Heart right ventricle (tissue), 16 donors: ENCODE data around the gene ATN1. TPM values are rescaled to one million over a fixed set of nuclear protein-coding genes. Genes with fewer than 3 reads are reported as not detected.

Experiments used
- ATAC-seq, 8 donors: fragments of 200-7000 bp; cut with Tn5 transposase; one replicate each; pipeline ENCODE4 v1.9.1; 2020; ENCODE audit warnings: mild to moderate bottlenecking in 8 of 8, moderate library complexity in 8 of 8, moderate number of reproducible peaks in 1 of 8
- DNase-seq, 2 donors: peaks; one replicate each; pipeline ENCODE4 v3.0.0-alpha.2; 2020
- H3K27ac ChIP-seq, 10 donors: fragments of 200-600 bp; sonication (generic) in 2 of 10; one replicate each; pipeline versions ENCODE4 v1.5.0 to v1.8.0; 2020 to 2022; ENCODE audit warnings: mild to moderate bottlenecking in 3 of 10
- H3K27me3 ChIP-seq, 7 donors: fragments of 200-600 bp; one replicate each; pipeline ENCODE4 v1.8.0; 2021 to 2022; ENCODE audit warnings: mild to moderate bottlenecking in 2 of 7
- H3K36me3 ChIP-seq, 9 donors: fragments of 200-600 bp; sonication (generic) in 1 of 9; one replicate each; pipeline versions ENCODE4 v1.5.0 to v1.8.0; 2020 to 2022; ENCODE audit warnings: mild to moderate bottlenecking in 2 of 9
- H3K4me1 ChIP-seq, 9 donors: fragments of 200-600 bp; sonication (generic) in 1 of 9; one replicate each; pipeline versions ENCODE4 v1.5.0 to v1.8.0; 2020 to 2022; ENCODE audit warnings: mild to moderate bottlenecking in 4 of 9
- H3K4me3 ChIP-seq, 10 donors: fragments of 200-600 bp; sonication (generic) in 2 of 10; one replicate each; pipeline versions ENCODE4 v1.5.0 to v1.8.0; 2020 to 2022; ENCODE audit warnings: mild to moderate bottlenecking in 7 of 10, moderate library complexity in 2 of 10
- H3K9me3 ChIP-seq, 11 donors: fragments of 200-600 bp in 10 of 11; sonication (generic) in 2 of 11; one replicate each; pipeline versions ENCODE4 v1.5.0 to v1.8.0; 2013 to 2022; ENCODE audit warnings: mild to moderate bottlenecking in 2 of 11, control low read depth in 1 of 11, moderate library complexity in 1 of 11
- CTCF ChIP-seq, 9 donors: fragments of 200-600 bp; sonication (generic) in 2 of 9; IDR thresholded peaks; one replicate each; pipeline versions ENCODE4 v1.5.0 to v1.8.0; 2021 to 2022; ENCODE audit warnings: antibody characterized with exemption in 9 of 9, mild to moderate bottlenecking in 5 of 9, moderate library complexity in 1 of 9
- WGBS, 2 donors: extraction: QIAGEN DNeasy Blood & Tissue Kit; methylation state at CpG; one replicate each; pipeline ENCODE4 v1.1.7; 2013; ENCODE audit warnings: inconsistent platforms in 1 of 2; 5-methylcytosine and 5-hydroxymethylcytosine counted together
- intact Hi-C, 10 donors: fragments of 100-400 bp; cut with DNase I; formaldehyde crosslinking; loops; one replicate each; pipeline versions ENCODE4 v1.11.1 to v1.14.2; 2022
- polyA plus RNA-seq, 2 donors: library from polyadenylated mRNA; stranded (reverse); fragments of 200-250 nt; gene quantifications; one replicate each; pipeline ENCODE4 v1.2.3, GENCODE V29; 2013
- total RNA-seq, 10 donors: library from RNA; stranded (reverse); fragmentation: NEBNext Ultra II Directional in 3 of 10; extraction: Animal tissue kit (Norgen Biotek cat#: 25700) in 3 of 10; gene quantifications; one replicate each; pipeline versions ENCODE4 v1.2.1 to v1.2.4, GENCODE V29; 2021 to 2023
- donor health status: Arrhythmogenic right ventricular cardiomyopathy.
- donor health status: ischemic (EF 13 %, LVEDD 7.1; RV severe dilation, severe dysfunction).
- donor health status: healthy with polysubstance abuse.
- donor health status: DM: no; HTN: yes; CAD: no.
- donor health status: DM: no; HTN: no; CAD: no.
- donor health status: ischemic (EF 25% LVEDD 6.9; RV normal size, moderate dysfunction).
- donor health status: ischemic (EF 25% LVEDD 5.7; RV mildly dilated, moderate dysfunction).
- donor health status: healthy.
- donor health status: DM: yes; HTN: yes; CAD: no.
- donor health status: Ischemic cardiomyopathy.
- donor health status: ischemic (EF 35%, LVEDD 5.7; RV mildly dilated, moderate dysfunction).
- donor health status: nonischemic (EF 11% LVEDD 7.7; RV severe dilation, severe dysfunction).
- donor health status: DM: yes; HTN: yes; CAD: no.
- donor health status: PGD.
- donor health status: ischemic (EF 29% LVEDD 5.4; RV normal size, mild dysfunction).
- donor health status: nonischemic (EF 23%, LVEDD 6.1; RV moderate dilation, normal function).

Gene ATN1
- total and polyA plus RNA-seq, 12 donors: 48.7 to 96.7 (median 65.8) TPM

DNA sequence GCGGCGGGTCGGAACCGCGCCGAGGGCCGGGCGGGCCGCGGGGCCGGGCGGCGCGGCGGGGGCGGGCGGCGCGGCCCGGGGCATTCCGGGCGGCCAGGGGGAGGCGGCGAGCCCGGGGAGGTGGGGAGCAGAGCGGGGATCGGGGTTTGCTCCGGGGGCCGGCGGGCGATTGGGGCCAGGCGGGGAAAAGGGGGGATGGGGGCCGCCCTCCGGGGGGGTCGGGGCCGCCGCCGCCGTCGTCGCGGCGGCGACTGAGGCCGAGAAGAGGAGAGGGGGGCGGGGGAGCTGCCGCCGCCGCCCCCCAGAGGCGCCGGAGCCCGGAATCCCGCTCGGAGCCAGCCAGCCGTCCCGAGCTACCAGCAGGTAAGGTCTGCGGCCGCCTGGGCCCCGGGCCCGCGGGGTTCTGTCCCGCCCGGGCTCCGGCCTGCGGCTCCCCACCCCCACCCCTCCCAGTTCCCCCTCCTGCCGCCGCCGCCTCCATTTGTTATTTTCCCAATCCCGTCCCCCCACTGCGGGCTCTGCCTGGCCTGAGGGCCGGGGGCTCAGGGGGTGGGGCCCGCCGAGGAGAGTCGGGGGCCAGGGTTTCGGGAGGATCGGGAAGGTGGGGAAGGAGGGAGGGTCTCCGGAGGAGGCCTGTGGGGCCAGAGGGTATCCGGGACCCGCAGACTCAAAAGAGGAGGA, 403 bp downstream of the ATN1 start:
- Histone ChIP-seq H3K27me3 (peaks cover 0 to 5% (median 0%) of the 10 kb centered on the region in 7 donors), H3K9me3 (no peaks in the 10 kb centered on the region), H3K36me3 (peaks cover 0 to 15% (median 0%) of the 10 kb centered on the region in 9 donors), H3K27ac (peak overlapping the region; percentile 74 to 98 (median 96)), H3K4me3 (peak overlapping the region; percentile 69 to 97 (median 88)), H3K4me1 (peaks cover 28 to 83% (median 72%) of the 10 kb centered on the region in 9 donors)
- intact Hi-C loops: loop anchor here in 1 of 10 donors (5.0 kb wide), 1 partner anchor 56 kb away; the partner anchor contains the start of gene SPSB2
- ATAC-seq (no peak), DNase-seq (no peak)
- no peak for TF ChIP-seq CTCF (IDR thresholded peaks at IDR 0.05)
- WGBS, 2 donors: 1% methylated on average over 34 to 76 of the region's 79 CpGs

DNA sequence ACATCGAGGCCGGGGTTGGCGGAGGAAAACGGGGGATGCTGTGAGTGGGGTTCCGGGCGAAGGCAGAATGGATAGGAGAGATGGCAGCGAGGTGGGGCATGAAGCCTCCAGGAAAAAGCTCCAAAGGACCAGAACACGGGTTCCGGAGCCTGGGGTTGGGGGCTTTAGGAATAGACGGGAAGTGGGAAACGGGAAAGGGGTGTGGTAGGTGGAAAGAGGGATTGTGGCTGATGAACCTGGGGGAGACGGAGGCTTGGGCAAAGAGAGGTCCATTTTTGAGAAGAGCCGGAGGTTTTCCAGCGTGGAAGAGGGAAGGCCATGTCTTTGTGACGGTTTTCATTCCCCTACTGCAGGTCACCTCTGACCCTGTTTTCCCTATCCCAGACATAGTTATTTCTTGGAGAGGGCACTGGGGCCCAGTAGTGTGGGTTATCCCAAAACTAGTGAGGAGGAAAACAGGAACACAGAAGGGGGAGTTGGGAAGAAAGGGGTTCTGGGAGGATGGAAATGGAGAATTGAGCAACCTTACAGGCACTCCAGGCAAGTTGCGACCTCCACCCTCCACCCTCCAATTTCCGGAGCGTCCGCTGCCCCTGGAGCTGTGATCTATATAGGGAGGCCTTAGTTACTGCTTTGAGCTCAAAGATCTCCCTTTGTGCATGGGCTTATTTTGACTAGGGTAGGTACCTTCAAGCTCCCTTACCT, 1.1 kb downstream of the ATN1 start:
- H3K27me3 ChIP-seq: peaks cover 0 to 5% (median 0%) of the 10 kb centered on the region in 7 donors
- peaks cover 0 to 22% (median 0%) of the 10 kb centered on the region in 9 donors for H3K36me3 ChIP-seq
- H3K4me3 ChIP-seq: peak overlapping the region; percentile 69 to 97 (median 88)
- peak overlapping the region; percentile 74 to 98 (median 96) for H3K27ac ChIP-seq
- WGBS, 2 donors: 3% methylated on average over 19 of the region's 19 CpGs
- ATAC-seq (no peak), DNase-seq (no peak)
- intact Hi-C loops: loop anchor here in 1 of 10 donors (5.0 kb wide), 1 partner anchor 57 kb away; the partner anchor contains the start of gene SPSB2
- no peak for TF ChIP-seq CTCF (IDR thresholded peaks at IDR 0.05)
- no peaks in the 10 kb centered on the region for H3K9me3 ChIP-seq
- H3K4me1 ChIP-seq: peaks cover 32 to 87% (median 79%) of the 10 kb centered on the region in 9 donors

DNA sequence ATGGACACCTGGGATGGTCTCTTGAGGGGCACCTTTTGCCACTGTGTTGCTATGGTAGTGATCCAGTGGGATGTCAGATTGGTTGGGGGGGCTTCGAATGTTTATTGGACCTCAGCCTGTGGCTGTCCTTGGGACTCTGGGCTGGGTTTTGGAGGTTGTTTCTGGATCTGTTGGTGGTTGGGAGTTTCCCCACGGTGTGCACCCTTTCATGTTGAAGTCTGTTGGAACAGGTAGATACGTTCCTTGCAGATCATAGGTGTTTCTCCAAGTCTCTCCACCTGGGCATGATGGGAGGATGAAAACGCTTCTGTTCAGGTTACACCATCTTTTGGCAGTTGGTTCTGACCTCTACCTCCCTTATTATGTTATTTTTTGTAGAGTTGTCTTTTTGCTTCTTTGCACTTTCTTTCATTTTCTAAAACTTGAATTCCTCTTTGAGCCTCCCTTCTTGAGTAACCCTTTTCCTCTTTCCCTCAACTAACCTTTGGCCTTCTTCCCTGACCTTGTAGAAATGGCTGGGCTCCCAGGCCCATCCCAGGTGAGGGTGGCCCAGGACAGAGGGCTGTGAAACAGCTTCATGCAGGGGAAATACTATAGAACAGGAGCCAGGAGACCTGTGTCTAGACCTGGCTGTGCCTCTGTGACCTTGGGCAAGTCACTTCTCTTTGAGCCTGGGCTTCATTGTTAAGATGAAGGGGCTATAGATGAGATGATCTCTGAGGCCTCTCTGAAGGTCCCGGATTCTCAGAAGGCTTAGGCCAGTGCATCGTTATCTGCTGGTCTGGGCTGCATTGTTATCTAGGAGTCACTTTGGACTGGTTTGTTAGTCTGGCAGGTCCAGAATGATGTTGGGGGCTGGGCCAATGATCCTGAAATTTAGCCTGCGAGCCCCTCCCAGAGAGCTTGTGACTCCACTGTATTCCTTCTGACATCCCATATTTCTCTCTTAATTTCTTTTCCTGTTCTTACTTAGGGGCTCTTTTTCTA, 2.0 kb downstream of the ATN1 start:
- Histone ChIP-seq H3K9me3 (no peaks in the 10 kb centered on the region), H3K27ac (peak overlapping the region in 9 of 10 donors; percentile 91 to 98 (median 97)), H3K4me1 (peaks cover 33 to 87% (median 80%) of the 10 kb centered on the region in 9 donors), H3K4me3 (peak overlapping the region; percentile 69 to 97 (median 88)), H3K36me3 (peaks cover 0 to 31% (median 4%) of the 10 kb centered on the region in 9 donors), H3K27me3 (peaks cover 0 to 5% (median 0%) of the 10 kb centered on the region in 7 donors)
- 40 to 53% methylated on average over 7 of the region's 7 CpGs for WGBS, 2 donors
- intact Hi-C loops: loop anchor here in 1 of 10 donors (5.0 kb wide), 1 partner anchor 57 kb away; the partner anchor contains the start of gene SPSB2
- TF ChIP-seq CTCF (IDR thresholded peaks at IDR 0.05): no peak
- DNase-seq (no peak), ATAC-seq (no peak)
